Mesendoderm (in vitro differentiated cells): ENCODE measurements around the gene LSM6.

Source experiments
- DNase-seq: peaks from one replicate; pipeline ENCODE4 v3.0.0; 2013
- H2AK5ac ChIP-seq: 2 replicates; pipeline ENCODE4 v1.6.1; 2013; ENCODE audit warnings: low read length, inconsistent platforms
- H2BK120ac ChIP-seq: 2 replicates; pipeline ENCODE4 v1.6.1; 2013; ENCODE audit warnings: low read depth, mild to moderate bottlenecking, low read length, moderate library complexity, mixed read lengths
- H2BK15ac ChIP-seq: replicated peaks from 2 replicates; pipeline ENCODE4 v1.6.1; 2013; ENCODE audit warnings: low read depth, mild to moderate bottlenecking, moderate library complexity
- H2BK5ac ChIP-seq: 2 replicates; pipeline ENCODE4 v1.6.1; 2013; ENCODE audit warnings: low read length, inconsistent platforms
- H3K18ac ChIP-seq: 2 replicates; pipeline ENCODE4 v1.6.1; 2013; ENCODE audit warnings: mild to moderate bottlenecking, low read length, mixed read lengths
- H3K23ac ChIP-seq: one replicate; pipeline ENCODE4 v1.6.1; 2013; ENCODE audit warnings: low read length
- H3K27ac ChIP-seq: 2 replicates; pipeline ENCODE4 v1.5.1; 2013; ENCODE audit warnings: low read depth, mild to moderate bottlenecking, inconsistent platforms, low read length, moderate library complexity
- H3K27me3 ChIP-seq: 2 replicates; pipeline ENCODE4 v1.6.1; 2013; ENCODE audit warnings: low read length, control low read depth, mild to moderate bottlenecking, inconsistent platforms; ENCODE audit not compliant: insufficient read depth, poor library complexity
- H3K36me3 ChIP-seq: 2 replicates; pipeline ENCODE4 v1.6.1; 2013; ENCODE audit warnings: low read length, inconsistent platforms; ENCODE audit not compliant: control insufficient read depth, insufficient read depth
- H3K4ac ChIP-seq: one replicate; pipeline ENCODE4 v1.6.1; 2013; ENCODE audit warnings: low read depth, mild to moderate bottlenecking, low read length, moderate library complexity
- H3K4me1 ChIP-seq: 2 replicates; pipeline ENCODE4 v1.6.1; 2013; ENCODE audit warnings: low read depth, low read length, inconsistent platforms; ENCODE audit not compliant: control insufficient read depth
- H3K4me2 ChIP-seq: 2 replicates; pipeline ENCODE4 v1.6.1; 2013; ENCODE audit warnings: low read length
- H3K4me3 ChIP-seq: 2 replicates; pipeline ENCODE4 v1.5.1; 2013; ENCODE audit warnings: mild to moderate bottlenecking, low read length
- H3K56ac ChIP-seq: one replicate; pipeline ENCODE4 v1.6.1; 2013; ENCODE audit warnings: low read length
- H3K79me1 ChIP-seq: 2 replicates; pipeline ENCODE4 v1.6.1; 2013; ENCODE audit warnings: low read length, inconsistent platforms
- H3K79me2 ChIP-seq: 2 replicates; pipeline ENCODE4 v1.6.1; 2013; ENCODE audit warnings: mild to moderate bottlenecking, low read length; ENCODE audit not compliant: control insufficient read depth, insufficient read depth
- H3K9ac ChIP-seq: 2 replicates; pipeline ENCODE4 v1.6.1; 2013; ENCODE audit warnings: low read length, inconsistent platforms
- H4K5ac ChIP-seq: one replicate; pipeline ENCODE4 v1.6.1; 2013; ENCODE audit warnings: low read length
- H4K8ac ChIP-seq: one replicate; pipeline ENCODE4 v1.6.1; 2013; ENCODE audit warnings: low read depth, mild to moderate bottlenecking, control low read depth, low read length, moderate library complexity
- WGBS: extraction: QIAGEN DNeasy Blood & Tissue Kit; methylation state at CpG from one replicate; pipeline ENCODE4 v1.1.7; 2013; ENCODE audit warnings: low lambda C conversion rate, missing lambda C conversion rate; ENCODE audit not compliant: insufficient coverage; ENCODE audit errors: extremely low coverage; 5-methylcytosine and 5-hydroxymethylcytosine counted together

LSM6 gene

GRCh38 chr4:146159384-146160058 is 16.0 kb upstream of the LSM6 start:
- DNase-seq, result no peak
- H3K27ac ChIP-seq, result no peak overlapping the region
- H3K9ac ChIP-seq, result no peak overlapping the region
- no peak overlapping the region for H4K5ac ChIP-seq
- H3K4me1 ChIP-seq, result no peaks in the 10 kb centered on the region
- no peak overlapping the region for H3K4me2 ChIP-seq
- no peaks in the 10 kb centered on the region for H3K79me1 ChIP-seq
- H2BK120ac ChIP-seq, result no peak overlapping the region
- no peak overlapping the region for H2AK5ac ChIP-seq
- H2BK15ac ChIP-seq, result no peak overlapping the region
- no peak overlapping the region for H3K23ac ChIP-seq
- WGBS, result no CpG with 5 or more reads among the region's 4 CpGs
- no peak overlapping the region for H3K4ac ChIP-seq
- no peak overlapping the region for H3K56ac ChIP-seq
- H3K4me3 ChIP-seq, result no peak overlapping the region
- H4K8ac ChIP-seq, result no peak overlapping the region
- H3K18ac ChIP-seq, result no peak overlapping the region
- no peaks in the 10 kb centered on the region for H3K27me3 ChIP-seq
- H2BK5ac ChIP-seq, result no peak overlapping the region
- no peaks in the 10 kb centered on the region for H3K36me3 ChIP-seq
- H3K79me2 ChIP-seq, result no peaks in the 10 kb centered on the region

DNA sequence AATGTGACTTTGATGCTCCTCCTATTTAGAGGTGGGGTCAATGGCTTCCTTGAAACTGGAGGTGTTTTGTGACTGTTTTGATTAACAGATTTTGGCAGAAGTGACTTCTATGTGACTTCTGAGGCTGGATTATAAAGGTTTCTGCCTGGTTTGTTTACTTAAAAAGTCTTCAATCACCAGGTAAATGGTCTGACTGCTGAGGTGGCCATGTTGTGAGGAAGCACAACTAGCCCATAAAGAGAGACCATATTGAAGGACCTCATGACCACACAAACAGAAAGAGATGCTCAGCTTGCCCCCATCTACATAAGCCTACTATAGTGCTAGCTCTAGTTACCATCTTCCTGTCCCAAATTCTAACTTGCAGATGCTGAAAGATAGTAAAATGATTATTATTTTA is 14.3 kb upstream of the LSM6 start:
- no peak overlapping the region for H2BK15ac ChIP-seq
- no peak overlapping the region for H2AK5ac ChIP-seq
- H2BK120ac ChIP-seq, result no peak overlapping the region
- H3K4me2 ChIP-seq, result no peak overlapping the region
- H2BK5ac ChIP-seq, result no peak overlapping the region
- DNase-seq, result no peak
- no peak overlapping the region for H3K23ac ChIP-seq
- no peak overlapping the region for H3K27ac ChIP-seq
- H4K8ac ChIP-seq, result no peak overlapping the region
- no peak overlapping the region for H4K5ac ChIP-seq
- no peaks in the 10 kb centered on the region for H3K36me3 ChIP-seq
- H3K56ac ChIP-seq, result no peak overlapping the region
- H3K18ac ChIP-seq, result no peak overlapping the region
- H3K4me1 ChIP-seq, result no peaks in the 10 kb centered on the region
- no peaks in the 10 kb centered on the region for H3K79me2 ChIP-seq
- no peak overlapping the region for H3K4me3 ChIP-seq
- H3K27me3 ChIP-seq, result no peaks in the 10 kb centered on the region
- no peaks in the 10 kb centered on the region for H3K79me1 ChIP-seq
- H3K4ac ChIP-seq, result no peak overlapping the region
- no peak overlapping the region for H3K9ac ChIP-seq

DNA sequence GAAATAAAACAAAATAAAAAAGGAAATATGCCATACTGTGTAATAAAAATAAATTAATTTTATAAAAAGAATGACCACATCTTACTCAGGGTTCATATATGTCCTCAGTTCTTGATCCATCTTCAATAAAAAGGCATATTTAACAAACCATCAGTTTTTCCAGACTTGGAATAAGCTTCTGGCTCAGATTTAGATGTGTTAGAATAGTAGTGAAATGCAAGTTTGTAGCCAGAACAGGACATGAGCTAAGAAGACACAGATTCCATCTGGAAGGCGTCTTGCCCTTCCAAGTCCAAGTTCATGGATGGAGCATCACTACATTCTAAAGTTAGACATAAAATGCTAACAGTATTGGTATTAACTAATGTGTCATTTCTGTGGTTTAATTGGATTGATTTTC is 10.3 kb upstream of the LSM6 start:
- Histone ChIP-seq H3K18ac (no peak overlapping the region), H3K9ac (no peak overlapping the region), H4K5ac (no peak overlapping the region), H2BK120ac (no peak overlapping the region), H3K4me3 (no peak overlapping the region), H3K4me2 (no peak overlapping the region), H3K27ac (no peak overlapping the region), H3K79me2 (no peaks in the 10 kb centered on the region), H3K56ac (no peak overlapping the region), H3K36me3 (no peaks in the 10 kb centered on the region), H2AK5ac (no peak overlapping the region), H3K27me3 (no peaks in the 10 kb centered on the region), H3K23ac (no peak overlapping the region), H2BK15ac (no peak overlapping the region), H3K4me1 (no peaks in the 10 kb centered on the region), H2BK5ac (no peak overlapping the region), H3K4ac (no peak overlapping the region), H3K79me1 (no peaks in the 10 kb centered on the region), H4K8ac (no peak overlapping the region)
- no CpG with 5 or more reads among the region's 1 CpG for WGBS
- no peak for DNase-seq

DNA sequence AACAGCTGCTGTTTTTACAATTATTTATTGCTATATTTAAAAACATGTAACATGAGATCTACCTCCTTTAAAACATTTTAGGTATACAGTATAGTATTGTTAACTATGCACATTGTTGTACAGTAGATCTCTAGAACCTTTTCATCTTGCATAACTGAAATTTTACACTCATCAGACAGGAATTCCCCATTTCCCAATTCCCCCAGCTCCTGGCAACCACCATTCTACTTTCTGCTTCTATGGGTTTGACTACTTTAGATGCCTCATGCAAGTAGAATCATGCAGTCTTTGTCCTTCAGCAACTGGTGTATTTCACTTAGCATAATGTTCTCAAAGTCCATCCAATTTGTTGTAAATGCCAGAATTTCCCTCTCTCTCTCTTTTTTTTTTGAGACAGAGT is 9.7 kb upstream of the LSM6 start:
- H3K79me1 ChIP-seq, result no peaks in the 10 kb centered on the region
- DNase-seq, result no peak
- H3K56ac ChIP-seq, result no peak overlapping the region
- no peak overlapping the region for H3K18ac ChIP-seq
- no peak overlapping the region for H3K9ac ChIP-seq
- H3K4me1 ChIP-seq, result no peaks in the 10 kb centered on the region
- H2BK120ac ChIP-seq, result no peak overlapping the region
- H2BK15ac ChIP-seq, result no peak overlapping the region
- no peaks in the 10 kb centered on the region for H3K79me2 ChIP-seq
- no peaks in the 10 kb centered on the region for H3K27me3 ChIP-seq
- no peak overlapping the region for H3K4me3 ChIP-seq
- no peaks in the 10 kb centered on the region for H3K36me3 ChIP-seq
- no peak overlapping the region for H2AK5ac ChIP-seq
- H4K8ac ChIP-seq, result no peak overlapping the region
- H3K4ac ChIP-seq, result no peak overlapping the region
- H3K4me2 ChIP-seq, result no peak overlapping the region
- H3K27ac ChIP-seq, result no peak overlapping the region
- no peak overlapping the region for H4K5ac ChIP-seq
- H2BK5ac ChIP-seq, result no peak overlapping the region
- H3K23ac ChIP-seq, result no peak overlapping the region

GRCh38 chr4:146170149-146170548 is 5.4 kb upstream of the LSM6 start:
- DNase-seq, result no peak
- Histone ChIP-seq H2BK5ac (no peak overlapping the region), H3K9ac (no peak overlapping the region), H3K23ac (no peak overlapping the region), H3K4me3 (no peak overlapping the region), H2BK15ac (no peak overlapping the region), H4K5ac (no peak overlapping the region), H4K8ac (no peak overlapping the region), H3K4me1 (no peaks in the 10 kb centered on the region), H3K79me2 (no peaks in the 10 kb centered on the region), H3K4me2 (no peak overlapping the region), H3K18ac (no peak overlapping the region), H3K56ac (no peak overlapping the region), H3K27ac (no peak overlapping the region), H3K79me1 (no peaks in the 10 kb centered on the region), H3K27me3 (no peaks in the 10 kb centered on the region), H3K4ac (no peak overlapping the region), H2AK5ac (no peak overlapping the region), H3K36me3 (no peaks in the 10 kb centered on the region), H2BK120ac (no peak overlapping the region)
- no CpG with 5 or more reads among the region's 3 CpGs for WGBS

- peak overlapping the region; percentile 37 for H3K56ac ChIP-seq
- H2BK15ac ChIP-seq, result no peak overlapping the region
- H3K4me1 ChIP-seq, result peaks cover 8% of the 10 kb centered on the region
- H3K27me3 ChIP-seq, result no peaks in the 10 kb centered on the region
- H4K8ac ChIP-seq, result no peak overlapping the region
- H3K27ac ChIP-seq, result no peak overlapping the region
- H2BK5ac ChIP-seq, result no peak overlapping the region
- H3K79me1 ChIP-seq, result peaks cover 9% of the 10 kb centered on the region
- no peak overlapping the region for H3K4me3 ChIP-seq
- no peak overlapping the region for H3K4ac ChIP-seq
- H3K36me3 ChIP-seq, result no peaks in the 10 kb centered on the region
- DNase-seq, result no peak
- H2AK5ac ChIP-seq, result no peak overlapping the region
- no peak overlapping the region for H3K18ac ChIP-seq
- H2BK120ac ChIP-seq, result no peak overlapping the region
- H4K5ac ChIP-seq, result no peak overlapping the region
- peak overlapping the region; percentile 22 for H3K9ac ChIP-seq
- H3K23ac ChIP-seq, result no peak overlapping the region
- H3K4me2 ChIP-seq, result peak overlapping the region; percentile 12
- no CpG with 5 or more reads among the region's 2 CpGs for WGBS
- peaks cover 19% of the 10 kb centered on the region for H3K79me2 ChIP-seq
Measured at GRCh38 chr4:146176891-146177290, 1.4 kb downstream of the LSM6 start.
